CD14-positive monocyte (primary cell): ENCODE measurements around the gene KIRREL3. TPM values are rescaled to one million over a fixed set of nuclear protein-coding genes. Genes with fewer than 3 reads are reported as not detected.

Experiments
- DNase-seq, 3 donors: peaks; one replicate each; pipeline ENCODE4 v3.0.0-alpha.2; 2011 to 2022
- H2AFZ ChIP-seq: 2 replicates; pipeline ENCODE4 v1.6.0; 2012; ENCODE audit warnings: mild to moderate bottlenecking, low read depth, low read length, inconsistent platforms; ENCODE audit not compliant: insufficient read depth, poor library complexity, severe bottlenecking
- H3K27ac ChIP-seq, 2 donors: 1 replicate in 1 of 2; 2 replicates in 1 of 2; pipeline ENCODE4 v1.5.1; 2012 to 2013; ENCODE audit warnings: low read length in 2 of 2, control low read depth in 1 of 2, inconsistent platforms in 1 of 2, low read depth in 1 of 2, mild to moderate bottlenecking in 1 of 2
- H3K27me3 ChIP-seq, 2 donors: one replicate each; pipeline versions ENCODE4 v1.6.0 to v1.6.1; 2011 to 2013; ENCODE audit warnings: low read length in 2 of 2; ENCODE audit not compliant: control insufficient read depth in 2 of 2, insufficient read depth in 2 of 2
- H3K36me3 ChIP-seq, 2 donors: replicated peaks in 1 of 2; 1 replicate in 1 of 2; 2 replicates in 1 of 2; pipeline versions ENCODE4 v1.5.1 to v1.6.1; 2012 to 2013; ENCODE audit warnings: low read length in 2 of 2, control low read depth in 1 of 2, inconsistent platforms in 1 of 2, mild to moderate bottlenecking in 1 of 2; ENCODE audit not compliant: insufficient read depth in 2 of 2, control insufficient read depth in 1 of 2
- H3K4me1 ChIP-seq, 2 donors: 1 replicate in 1 of 2; 2 replicates in 1 of 2; pipeline versions ENCODE4 v1.5.1 to v1.6.1; 2012 to 2013; ENCODE audit warnings: low read length in 2 of 2, control low read depth in 1 of 2, inconsistent platforms in 1 of 2, mild to moderate bottlenecking in 1 of 2, moderate library complexity in 1 of 2; ENCODE audit not compliant: insufficient read depth in 2 of 2, control insufficient read depth in 1 of 2
- H3K4me2 ChIP-seq: replicated peaks from 2 replicates; pipeline ENCODE3; 2012; ENCODE audit warnings: low read length, moderate library complexity, mild to moderate bottlenecking; ENCODE audit not compliant: poor library complexity, severe bottlenecking; ENCODE audit errors: extremely low read depth
- H3K4me3 ChIP-seq, 3 experiments: fragments of 200-600 bp in 1 of 3; sonication (generic) in 1 of 3; replicated peaks in 1 of 3; 1 replicate in 2 of 3; 2 replicates in 1 of 3; pipeline ENCODE4 v1.5.1; 2011 to 2013; ENCODE audit warnings: low read length in 3 of 3, mild to moderate bottlenecking in 3 of 3, control low read depth in 2 of 3, low read depth in 2 of 3, inconsistent platforms in 1 of 3, moderate library complexity in 1 of 3
- H3K79me2 ChIP-seq: 2 replicates; pipeline ENCODE4 v1.6.0; 2012; ENCODE audit warnings: mild to moderate bottlenecking, control low read depth, inconsistent platforms, low read length, moderate library complexity; ENCODE audit not compliant: insufficient read depth
- H3K9ac ChIP-seq: 2 replicates; pipeline ENCODE4 v1.6.0; 2017; ENCODE audit warnings: low read length, mild to moderate bottlenecking; ENCODE audit not compliant: insufficient read depth, poor library complexity, severe bottlenecking
- H3K9me3 ChIP-seq, 2 donors: replicated peaks in 1 of 2; 1 replicate in 1 of 2; 2 replicates in 1 of 2; pipeline versions ENCODE4 v1.5.1 to v1.6.1; 2012 to 2013; ENCODE audit warnings: low read length in 2 of 2, control low read depth in 1 of 2; ENCODE audit not compliant: control insufficient read depth in 1 of 2, insufficient read depth in 1 of 2
- H4K20me1 ChIP-seq: 2 replicates; pipeline ENCODE4 v1.6.0; 2012; ENCODE audit warnings: mild to moderate bottlenecking, low read length, control low read depth, moderate library complexity; ENCODE audit not compliant: insufficient read depth
- H3K27ac Mint-ChIP-seq, 7 donors: one replicate each; pipeline ENCODE4 v1.8.0; 2020; ENCODE audit warnings: mild to moderate bottlenecking in 7 of 7, mixed read lengths in 7 of 7, moderate library complexity in 6 of 7, inconsistent platforms in 2 of 7
- H3K27me3 Mint-ChIP-seq, 3 donors: one replicate each; pipeline ENCODE4 v1.8.0; 2021 to 2022; ENCODE audit warnings: low read depth in 3 of 3, mild to moderate bottlenecking in 3 of 3, mixed read lengths in 3 of 3, moderate library complexity in 3 of 3, inconsistent platforms in 1 of 3
- H3K36me3 Mint-ChIP-seq, 2 donors: one replicate each; pipeline ENCODE4 v1.8.0; 2020; ENCODE audit warnings: mixed read lengths in 2 of 2, inconsistent platforms in 1 of 2, mild to moderate bottlenecking in 1 of 2
- H3K4me1 Mint-ChIP-seq: one replicate; pipeline ENCODE4 v1.8.0; 2020; ENCODE audit warnings: mild to moderate bottlenecking, mixed read lengths
- H3K4me3 Mint-ChIP-seq, 2 donors: one replicate each; pipeline ENCODE4 v1.8.0; 2020; ENCODE audit warnings: mild to moderate bottlenecking in 2 of 2, mixed read lengths in 2 of 2, moderate library complexity in 1 of 2
- H3K9me3 Mint-ChIP-seq, 7 donors: one replicate each; pipeline ENCODE4 v1.8.0; 2020 to 2022; ENCODE audit warnings: mixed read lengths in 7 of 7, mild to moderate bottlenecking in 6 of 7, moderate library complexity in 6 of 7, inconsistent platforms in 2 of 7
- CTCF ChIP-seq: fragments of 200-600 bp; IDR thresholded peaks from one replicate; pipeline ENCODE4 v1.8.0; 2022; ENCODE audit warnings: antibody characterized with exemption, mild to moderate bottlenecking
- WGBS: methylation state at CpG from one replicate; pipeline ENCODE4 v1.1.5; 2013; ENCODE audit warnings: missing lambda C conversion rate; ENCODE audit not compliant: insufficient coverage; 5-methylcytosine and 5-hydroxymethylcytosine counted together
- intact Hi-C, 2 donors: fragments of 100-400 bp; cut with micrococcal nuclease; formaldehyde crosslinking; loops; one replicate each; pipeline versions ENCODE4 v1.15.0 to v1.15.1; 2023
- polyA plus RNA-seq, 3 donors: library from polyadenylated mRNA; depleted of rRNA in 1 of 3; unstranded in 2 of 3; stranded (reverse) in 1 of 3; fragments of 300-500 nt in 2 of 3; fragments of >200 nt in 1 of 3; fragmentation: Illumina TruSeq in 2 of 3; gene quantifications; 1 replicate in 2 of 3; 2 replicates in 1 of 3; pipeline ENCODE4 v1.2.3, GENCODE V29; 2012 to 2021

KIRREL3 gene
- polyA plus RNA-seq, 3 donors, result not detected

GRCh38 chr11:126461096-126461440 is 539.5 kb downstream of the KIRREL3 start:
- Histone ChIP-seq H3K4me3 (no peak overlapping the region), H3K4me1 (peaks cover 30 to 35% of the 10 kb centered on the region in 2 donors), H3K9me3 (no peaks in the 10 kb centered on the region), H3K36me3 (no peaks in the 10 kb centered on the region), H4K20me1 (no peaks in the 10 kb centered on the region), H3K27me3 (no peaks in the 10 kb centered on the region), H3K4me2 (no peak overlapping the region), H3K27ac (no peak overlapping the region), H2AFZ (no peak overlapping the region), H3K9ac (no peak overlapping the region), H3K79me2 (no peaks in the 10 kb centered on the region)
- H3K9me3 Mint-ChIP-seq, result peaks cover 0 to 4% (median 0%) of the 10 kb centered on the region in 7 donors
- intact Hi-C loops, result no loop called here
- no peak overlapping the region for H3K4me3 Mint-ChIP-seq
- WGBS, result 100% methylated on average over 5 of the region's 8 CpGs
- DNase-seq, result no peak
- H3K36me3 Mint-ChIP-seq, result no peaks in the 10 kb centered on the region
- peaks cover 4 to 12% (median 9%) of the 10 kb centered on the region in 3 donors for H3K27me3 Mint-ChIP-seq
- H3K4me1 Mint-ChIP-seq, result peaks cover 22% of the 10 kb centered on the region
- H3K27ac Mint-ChIP-seq, result no peak overlapping the region
- TF ChIP-seq CTCF, result no peak

GRCh38 chr11:126460417-126461095 is 540.0 kb downstream of the KIRREL3 start:
- Histone ChIP-seq H2AFZ (no peak overlapping the region), H4K20me1 (no peaks in the 10 kb centered on the region), H3K27ac (no peak overlapping the region), H3K36me3 (no peaks in the 10 kb centered on the region), H3K79me2 (no peaks in the 10 kb centered on the region), H3K4me2 (no peak overlapping the region), H3K4me3 (no peak overlapping the region), H3K27me3 (no peaks in the 10 kb centered on the region), H3K4me1 (peaks cover 25 to 30% of the 10 kb centered on the region in 2 donors), H3K9me3 (no peaks in the 10 kb centered on the region), H3K9ac (no peak overlapping the region)
- intact Hi-C loops, result no loop called here
- H3K4me3 Mint-ChIP-seq, result no peak overlapping the region
- WGBS, result 75% methylated on average over 9 of the region's 15 CpGs
- H3K27ac Mint-ChIP-seq, result peak overlapping the region in 1 of 7 donors; percentile 20
- no peaks in the 10 kb centered on the region for H3K36me3 Mint-ChIP-seq
- peaks cover 17% of the 10 kb centered on the region for H3K4me1 Mint-ChIP-seq
- TF ChIP-seq CTCF, result no peak
- peaks cover 0 to 4% (median 0%) of the 10 kb centered on the region in 7 donors for H3K9me3 Mint-ChIP-seq
- peaks cover 1 to 9% (median 5%) of the 10 kb centered on the region in 3 donors for H3K27me3 Mint-ChIP-seq
- no peak for DNase-seq
